A673 (cell line): ENCODE results near the gene PERM1. TPM values are rescaled to one million over a fixed set of nuclear protein-coding genes. Genes with fewer than 3 reads are reported as not detected.

ENCODE experiments used
- BruUV-seq: library from RNA; stranded (reverse); fragments of 400-500 nt; replicated peaks from 2 replicates; lab custom pipeline; 2021; lab: Mats Ljungman, UMichigan
- CTCF ChIA-PET: fragments of 300-600 bp; sonication (Branson Sonifier 250); formaldehyde crosslinking; loops from one replicate; lab custom pipeline; 2022; ENCODE audit warnings: antibody characterized with exemption; lab: Charles Lee
- POLR2A ChIA-PET: fragments of 300-600 bp; sonication (Branson Sonifier 250); formaldehyde crosslinking; loops from one replicate; lab custom pipeline; 2022; ENCODE audit warnings: antibody characterized with exemption; ENCODE audit not compliant: low non-redundant PET; lab: Charles Lee
- DNase-seq: peaks from one replicate; pipeline ENCODE4 v3.0.0-alpha.2; 2015; ENCODE audit warnings: low spot score
- H3K27ac ChIP-seq: fragments of 200-600 bp; sonication (generic); 2 replicates; pipeline ENCODE4 v1.5.1; 2016; ENCODE audit warnings: mixed run types, low read depth, mild to moderate bottlenecking, mixed read lengths, antibody characterized with exemption, low read length; ENCODE audit not compliant: poor library complexity, severe bottlenecking
- H3K27me3 ChIP-seq: fragments of 200-600 bp; sonication (generic); replicated peaks from 2 replicates; pipeline ENCODE4 v1.6.1; 2017; ENCODE audit warnings: mixed run types, low read depth, mild to moderate bottlenecking, mixed read lengths, antibody characterized with exemption, low read length; ENCODE audit not compliant: insufficient read depth, poor library complexity
- H3K36me3 ChIP-seq: fragments of 200-600 bp; sonication (generic); 2 replicates; pipeline ENCODE4 v1.6.1; 2016; ENCODE audit warnings: mixed run types, mild to moderate bottlenecking, mixed read lengths, antibody characterized with exemption, low read length; ENCODE audit not compliant: insufficient read depth, poor library complexity, severe bottlenecking
- H3K4me1 ChIP-seq: fragments of 200-600 bp; sonication (generic); 2 replicates; pipeline ENCODE4 v1.6.1; 2017; ENCODE audit warnings: mixed run types, mild to moderate bottlenecking, mixed read lengths, antibody characterized with exemption, low read length; ENCODE audit not compliant: insufficient read depth, poor library complexity, severe bottlenecking
- H3K4me3 ChIP-seq: fragments of 200-600 bp; sonication (generic); 2 replicates; pipeline ENCODE4 v1.5.1; 2016; ENCODE audit warnings: low read depth, mixed run types, mild to moderate bottlenecking, mixed read lengths, low read length; ENCODE audit not compliant: poor library complexity, severe bottlenecking
- H3K9me3 ChIP-seq: fragments of 200-600 bp; sonication (generic); 2 replicates; pipeline ENCODE4 v1.6.1; 2016; ENCODE audit warnings: mixed run types, low read depth, mild to moderate bottlenecking, mixed read lengths, antibody characterized with exemption, low read length; ENCODE audit not compliant: poor library complexity, severe bottlenecking
- CTCF ChIP-seq: fragments of 300-800, 200-600 bp; sonication (generic); conservative IDR thresholded peaks from 2 replicates; pipeline ENCODE4 v1.5.1; 2017; ENCODE audit warnings: low read depth, mild to moderate bottlenecking, antibody characterized with exemption, low read length, moderate library complexity, mixed read lengths
- EZH2 ChIP-seq: fragments of 200-600 bp; sonication (generic); IDR thresholded peaks from 2 replicates; pipeline ENCODE4 v1.6.1; 2017; ENCODE audit warnings: borderline replicate concordance, low read depth, mild to moderate bottlenecking, mixed read lengths, antibody characterized with exemption, low read length; ENCODE audit not compliant: poor library complexity, severe bottlenecking
- intact Hi-C: fragments of 100-400 bp; cut with micrococcal nuclease; formaldehyde crosslinking; loops from one replicate; pipeline ENCODE4 v1.10.0; 2022; ENCODE audit not compliant: unreplicated experiment
- total RNA-seq: library from RNA; stranded (reverse); gene quantifications from 2 replicates; pipeline ENCODE4 v1.2.3, GENCODE V29; 2021

PERM1 gene
- total RNA-seq, 1 experiment from 2014 or later = not detected

- Histone ChIP-seq H3K27ac (no peak overlapping the region), H3K4me1 (peaks cover 8% of the 10 kb centered on the region), H3K4me3 (no peak overlapping the region), H3K27me3 (no peaks in the 10 kb centered on the region), H3K9me3 (no peaks in the 10 kb centered on the region), H3K36me3 (peaks cover 6% of the 10 kb centered on the region)
- intact Hi-C loops = no loop called here
- no TSS peak for BruUV-seq
- TF ChIP-seq CTCF = no peak
- no peak for TF ChIP-seq EZH2
- ChIA-PET CTCF (no interaction called here), POLR2A (no interaction called here)
- DNase-seq = no peak
These were observed 18.6 kb downstream of the PERM1 start for GRCh38 chr1:963301-963651.

GRCh38 chr1:962381-963300, 19.3 kb downstream of the PERM1 start:
- CTCF ChIA-PET = no interaction called here
- Histone ChIP-seq H3K4me3 (no peak overlapping the region), H3K4me1 (peaks cover 15% of the 10 kb centered on the region), H3K9me3 (no peaks in the 10 kb centered on the region), H3K27me3 (no peaks in the 10 kb centered on the region), H3K27ac (no peak overlapping the region), H3K36me3 (peaks cover 6% of the 10 kb centered on the region)
- TF ChIP-seq CTCF = no peak
- intact Hi-C loops = no loop called here
- no peak for DNase-seq
- POLR2A ChIA-PET = no interaction called here
- BruUV-seq = no TSS peak

- no TSS peak for BruUV-seq
These were observed 20.7 kb downstream of the PERM1 start for GRCh38 chr1:961132-961669.

More at GRCh38 chr1:961132-961669, 20.7 kb downstream of the PERM1 start:
- H3K36me3 ChIP-seq = peaks cover 16% of the 10 kb centered on the region
- POLR2A ChIA-PET = no interaction called here
- CTCF ChIA-PET = no interaction called here
- H3K9me3 ChIP-seq = no peaks in the 10 kb centered on the region
- peak overlapping the region; percentile 98 for H3K4me3 ChIP-seq
- intact Hi-C loops = no loop called here
- no peak for TF ChIP-seq CTCF
- no peak for TF ChIP-seq EZH2
- DNase-seq = no peak
- H3K4me1 ChIP-seq = peaks cover 12% of the 10 kb centered on the region
- peak overlapping the region; percentile 65 for H3K27ac ChIP-seq
- no peaks in the 10 kb centered on the region for H3K27me3 ChIP-seq
